ENCODE results near the gene DLX5.
A peak's percentile ranks its signal among the peaks of the same experiment; 100 is the strongest.

DLX5 gene

DNA sequence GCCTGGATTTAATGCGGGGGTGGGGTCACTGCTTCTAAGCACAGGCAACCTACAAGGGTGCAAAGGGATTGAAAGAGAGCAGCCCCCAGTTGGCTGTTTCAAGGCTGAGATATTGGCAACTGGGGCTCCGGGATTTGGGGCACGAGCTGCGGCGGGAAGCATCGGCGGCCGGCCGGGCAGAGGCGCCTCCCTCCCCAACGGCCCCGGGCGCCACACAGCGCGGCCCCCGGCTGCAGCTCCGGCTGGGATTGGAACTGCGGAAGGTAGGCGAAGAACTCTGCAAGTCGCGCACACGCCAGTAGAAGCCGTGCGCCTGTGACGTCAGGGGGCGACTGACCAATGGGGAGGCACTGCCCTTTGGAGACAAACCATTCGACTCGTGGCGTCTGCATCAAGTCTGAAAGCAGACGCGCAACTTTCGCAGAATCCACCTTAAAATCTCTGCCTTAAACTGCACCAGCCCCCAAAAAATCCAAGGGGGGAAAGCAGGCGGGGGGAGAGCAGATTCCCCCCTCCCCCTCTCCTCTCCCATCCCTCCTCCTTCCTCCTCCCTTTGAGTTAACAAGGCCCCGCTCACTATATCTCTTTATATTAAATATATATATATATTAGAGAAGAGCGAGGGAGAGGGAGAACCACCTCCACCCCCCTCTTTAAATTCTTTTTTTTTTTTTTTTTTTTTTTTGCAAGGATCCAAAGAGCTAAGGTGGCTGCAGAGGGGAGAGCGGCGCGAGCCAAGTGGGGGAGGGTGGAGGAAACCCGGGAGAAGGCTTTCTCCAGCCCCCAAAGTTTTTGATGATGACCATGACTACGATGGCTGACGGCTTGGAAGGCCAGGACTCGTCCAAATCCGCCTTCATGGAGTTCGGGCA, 19.2 kb downstream of the DLX5 start, which contains the start of gene DLX6:
Gene DLX6, plus strand, starts transcription at position 371 of the 872 bp plus-strand sequence. Its CDS starts 425 bp downstream, at position 796.
- peak; percentile 85 for DNase-seq (ENCODE audit: low spot score)

DNA sequence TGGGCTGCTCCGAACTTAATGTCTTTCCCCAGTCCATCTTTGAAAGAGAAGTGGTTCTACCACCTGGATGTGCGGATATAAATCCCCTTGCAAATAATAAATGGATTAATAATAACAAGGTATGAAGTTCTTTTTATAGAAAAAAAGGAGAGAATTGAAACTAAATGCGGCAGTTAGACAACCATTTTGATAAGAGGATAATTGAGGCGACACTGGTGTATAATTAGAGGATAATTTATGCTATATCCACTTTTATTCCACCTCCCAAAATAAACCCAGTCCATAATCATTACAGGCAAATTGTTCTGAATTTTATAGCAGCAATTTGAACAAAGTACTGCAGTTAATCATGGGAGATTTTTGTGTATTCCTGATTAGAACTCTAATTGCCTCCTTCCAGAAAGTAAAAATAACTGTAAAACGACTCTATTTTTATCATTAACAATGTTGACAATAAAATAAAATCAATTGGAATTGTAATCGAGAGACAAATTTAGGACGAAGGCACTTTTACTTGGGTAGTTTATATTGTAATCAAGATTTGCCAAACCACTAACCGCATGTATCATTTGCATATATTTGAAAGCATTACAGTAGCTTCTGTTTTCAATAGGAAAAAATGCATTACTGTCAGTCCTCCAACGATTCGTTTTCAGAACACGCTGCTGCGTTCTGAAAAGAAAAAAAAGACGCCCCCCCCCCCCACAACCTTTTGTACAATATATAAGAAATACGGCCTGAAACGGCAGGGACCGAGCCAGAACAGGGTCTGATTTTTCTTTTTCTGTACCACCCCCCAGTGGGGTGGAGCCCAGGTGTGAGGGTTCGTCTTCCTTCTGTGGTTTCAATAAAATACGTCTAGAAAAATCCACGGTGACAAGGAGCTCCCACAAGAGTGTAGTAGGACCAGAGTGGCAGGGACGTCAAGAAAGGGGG, 20.1 kb downstream of the DLX5 start:
- no peak for DNase-seq (ENCODE audit: low spot score)

DNA sequence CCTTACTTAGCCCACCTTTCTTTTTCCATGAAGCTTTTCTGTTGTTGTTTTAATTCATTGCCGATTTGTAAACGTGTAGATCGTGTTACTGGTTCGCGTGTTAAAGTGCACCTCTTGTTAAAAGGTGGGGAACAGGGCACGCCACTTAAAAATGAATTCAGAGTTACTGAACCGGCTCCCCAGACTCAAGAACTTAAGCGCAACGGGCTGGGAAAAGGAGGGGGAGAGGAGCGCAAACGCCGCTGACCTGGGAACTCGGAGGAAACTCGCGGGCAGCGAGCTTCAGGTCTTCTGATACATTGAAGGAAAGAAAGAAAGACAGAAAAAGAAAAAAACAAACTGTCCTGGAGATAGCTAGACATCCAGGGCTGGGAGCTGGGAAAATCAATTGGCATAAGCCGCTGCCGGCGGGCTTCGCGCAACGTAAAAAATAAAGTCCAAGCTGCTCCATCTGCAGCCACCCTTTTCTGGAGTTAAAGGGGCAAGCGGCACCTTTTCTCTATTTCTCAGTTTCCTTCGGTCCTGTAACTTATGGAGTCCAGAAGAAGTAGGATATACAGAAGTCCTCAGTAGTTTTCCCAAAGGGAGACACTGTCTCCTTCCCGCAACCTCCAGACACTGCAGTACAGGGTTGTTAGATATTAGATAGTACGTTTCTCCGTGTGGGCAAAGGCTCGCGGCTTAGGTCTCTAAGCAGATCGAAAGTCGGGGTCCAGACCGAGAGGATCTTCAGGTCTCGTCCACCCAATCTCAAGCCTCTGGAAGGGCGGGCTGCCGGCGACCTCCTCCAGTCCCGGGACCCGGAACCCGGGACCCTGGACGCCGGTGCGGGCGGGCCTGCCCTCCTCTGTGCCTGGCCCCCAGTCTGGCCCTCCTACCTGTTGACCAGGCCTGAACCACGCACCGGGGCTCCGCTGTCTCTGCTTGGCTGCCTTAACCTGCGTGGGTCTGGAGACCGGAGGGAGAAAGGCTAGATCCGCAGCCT, 21.1 kb downstream of the DLX5 start:
- no peak for DNase-seq (ENCODE audit: low spot score)

DNA sequence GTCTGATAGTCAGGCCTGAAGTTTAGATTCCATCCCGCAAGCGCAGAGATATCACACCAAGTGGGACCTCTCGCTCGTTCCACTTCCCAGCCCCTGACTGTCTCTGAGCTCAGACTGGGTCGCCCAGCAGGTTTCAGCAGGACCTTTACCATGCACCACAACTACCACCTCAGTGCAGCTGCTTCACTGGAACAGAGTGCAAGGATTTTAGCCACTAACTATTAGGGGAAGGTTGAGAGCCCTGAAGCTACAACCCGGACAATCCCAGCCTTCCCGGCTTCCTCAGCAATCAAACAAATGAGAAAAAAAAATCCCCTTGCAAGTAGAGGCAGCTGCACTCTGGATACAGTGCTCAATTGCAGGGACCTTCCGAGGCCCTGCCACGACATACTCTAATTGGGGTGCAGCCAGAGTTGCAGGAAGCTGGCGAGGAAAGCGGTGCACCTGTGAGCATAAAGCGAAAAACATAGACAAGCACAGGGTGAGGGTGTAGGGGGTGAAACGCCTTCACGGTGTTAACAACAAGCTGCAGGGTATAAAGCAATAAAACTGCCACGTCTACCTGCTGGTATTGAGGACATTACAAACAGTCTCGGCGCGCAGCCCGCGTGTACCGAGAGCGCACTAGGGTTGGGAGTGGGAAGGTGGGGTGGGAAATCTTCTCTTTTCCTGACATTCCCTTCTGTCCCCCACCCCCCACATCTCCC, 21.9 kb downstream of the DLX5 start:
- DNase-seq (ENCODE audit: low spot score): no peak

DNA sequence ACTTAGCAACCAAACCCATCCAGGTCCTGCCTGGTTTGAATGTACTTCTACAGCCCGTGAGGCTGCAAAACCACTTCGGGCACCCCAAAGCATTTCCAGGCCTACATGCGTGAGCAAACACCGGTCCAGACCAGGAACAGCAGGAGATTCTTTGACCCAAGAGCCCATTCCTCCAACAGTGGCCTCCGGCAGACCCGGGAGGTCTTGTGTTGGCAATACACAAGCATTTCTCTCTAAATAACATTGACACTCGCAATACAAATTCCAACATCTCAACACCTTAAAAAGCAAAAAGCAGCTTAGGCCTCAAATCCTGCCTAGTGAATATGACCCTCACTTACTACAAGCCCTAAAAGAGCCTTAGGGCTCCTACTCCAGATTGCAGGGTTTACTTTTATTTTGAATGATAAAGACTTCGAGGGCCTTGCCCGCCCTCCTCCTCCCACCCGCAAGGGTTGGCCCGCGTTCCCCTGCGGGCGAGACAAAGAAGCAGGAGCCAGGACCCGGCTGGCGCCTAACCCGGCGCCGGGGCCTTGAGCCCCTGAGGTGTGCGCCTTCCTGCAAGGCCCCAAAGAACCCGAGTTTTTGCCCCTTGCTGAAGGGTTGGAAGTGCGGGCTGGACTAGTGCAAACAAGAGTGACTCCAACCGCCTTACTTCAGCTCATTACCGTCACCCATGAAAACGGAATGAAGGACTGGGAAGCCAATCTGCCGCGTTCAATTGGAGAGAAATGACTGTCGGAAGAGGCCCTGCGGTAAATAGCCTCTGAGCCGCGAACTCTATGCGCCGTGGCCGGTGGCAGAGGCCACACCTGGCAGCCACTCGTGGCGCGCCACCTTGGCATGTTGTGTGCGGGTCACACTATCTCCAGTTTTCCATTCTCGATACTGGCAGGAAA, 22.7 kb downstream of the DLX5 start:
- no peak for DNase-seq (ENCODE audit: low spot score)

DNA sequence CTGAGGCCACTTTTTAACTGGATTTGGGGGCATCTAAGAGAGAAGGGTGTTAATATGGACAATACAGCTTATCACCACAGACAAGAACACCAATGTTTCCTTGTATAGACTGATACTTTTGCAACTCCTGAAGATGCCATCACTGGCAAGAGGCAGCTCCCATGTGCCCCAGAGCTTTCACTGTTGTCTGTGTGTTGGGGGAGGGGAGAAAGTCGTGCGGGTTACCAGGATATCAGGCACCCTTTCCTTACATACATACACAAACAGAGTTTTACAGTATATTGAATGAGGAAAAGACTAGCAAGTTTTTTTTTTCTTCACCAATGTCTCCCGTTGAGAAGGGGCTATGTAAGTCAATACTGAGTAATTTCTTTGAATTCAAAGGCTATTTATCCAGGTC, 23.4 kb downstream of the DLX5 start:
- no peak for DNase-seq (ENCODE audit: low spot score)

DNA sequence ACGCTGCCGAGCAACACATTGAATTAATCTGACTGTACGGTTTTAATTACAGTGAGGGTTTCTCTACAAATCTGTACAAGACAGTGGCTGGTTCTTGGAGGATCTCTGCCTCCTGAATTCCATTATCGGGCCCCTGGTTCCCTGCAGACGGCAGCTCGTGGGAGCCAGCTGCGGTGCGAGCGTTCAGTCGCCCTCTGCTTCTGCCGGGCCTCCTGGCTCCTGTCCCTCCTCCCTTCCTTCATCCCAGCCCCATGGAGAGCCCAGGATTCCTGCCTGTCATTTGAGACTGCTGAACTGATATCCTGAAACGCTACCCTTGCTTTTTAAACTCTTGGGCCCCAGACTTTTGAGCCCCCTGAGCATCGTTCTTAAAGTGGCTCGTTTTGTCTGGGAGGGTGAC, 25.9 kb downstream of the DLX5 start:
- DNase-seq (ENCODE audit: low spot score): no peak

DNA sequence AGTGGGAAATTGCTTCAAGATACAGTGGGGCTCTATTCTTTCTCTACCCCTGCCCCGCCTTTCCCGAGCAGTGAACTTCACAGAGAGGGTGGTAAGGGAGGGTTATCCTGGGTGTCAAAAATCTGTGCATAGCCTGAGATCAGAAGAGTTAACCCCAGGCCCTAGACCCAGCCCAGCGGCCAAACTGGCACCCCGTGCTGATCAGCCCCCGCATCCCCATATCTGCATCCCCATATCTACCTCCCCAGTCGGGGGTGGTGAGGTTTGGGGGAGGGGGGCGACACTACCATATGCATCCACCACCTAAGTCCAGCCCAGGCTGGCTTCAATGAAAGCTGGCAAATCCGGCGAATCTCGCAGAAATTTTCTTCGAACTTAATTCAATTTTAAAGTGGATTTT, 26.3 kb downstream of the DLX5 start:
- no peak for DNase-seq (ENCODE audit: low spot score)

DNA sequence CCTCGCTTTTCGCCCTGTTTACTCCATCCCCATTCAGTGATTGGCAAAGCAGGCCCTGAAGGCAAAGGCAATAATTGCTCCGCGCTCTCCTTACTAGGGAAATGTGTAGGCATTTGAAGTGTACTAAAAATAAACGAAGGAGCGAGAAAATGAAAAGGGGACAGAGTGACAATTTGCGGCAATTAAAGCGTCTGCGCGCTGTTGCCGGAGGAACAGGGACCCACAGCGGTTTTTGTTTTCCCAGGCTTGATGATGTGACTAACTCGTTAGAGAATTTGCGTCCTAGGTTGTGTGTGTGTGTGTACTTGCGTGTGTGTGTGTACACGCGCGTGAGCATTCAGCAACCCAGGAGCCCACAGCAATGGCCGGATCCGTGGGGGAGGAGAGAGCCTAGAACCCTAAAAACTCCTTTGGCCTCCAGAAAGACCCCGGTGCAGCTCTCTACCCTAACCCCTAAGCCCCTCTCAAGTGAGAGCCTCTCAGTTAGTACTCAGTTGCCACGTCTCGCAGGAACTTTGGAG, 27.1 kb downstream of the DLX5 start:
- no peak for DNase-seq (ENCODE audit: low spot score)

DNA sequence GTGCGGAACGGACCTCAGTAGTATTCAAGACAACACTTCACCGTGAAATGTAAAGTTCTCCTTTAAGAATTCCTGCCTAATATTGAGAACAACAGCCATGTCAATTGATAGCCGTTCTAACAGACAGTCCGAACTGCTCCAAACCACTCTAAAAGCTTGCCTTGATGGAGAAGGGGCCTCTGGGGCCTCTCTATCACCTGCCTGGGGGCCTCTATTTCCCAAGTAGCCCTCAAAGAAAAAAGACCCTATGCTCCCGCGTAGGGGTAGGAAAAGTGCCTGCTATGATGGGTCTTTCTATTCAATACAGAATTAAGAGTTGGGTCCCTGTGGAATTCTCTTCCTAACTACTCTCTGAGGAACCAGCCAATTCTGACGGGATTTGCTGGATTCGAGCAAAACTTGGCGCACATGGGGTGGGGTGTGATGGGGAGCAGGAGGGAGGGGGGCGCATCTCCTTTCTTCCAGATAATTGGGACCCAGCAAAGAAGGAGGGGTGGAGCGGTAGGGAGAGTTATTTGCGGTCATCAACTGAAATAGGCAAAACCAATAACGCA, 27.6 kb downstream of the DLX5 start:
- no peak for DNase-seq (ENCODE audit: low spot score)

DNA sequence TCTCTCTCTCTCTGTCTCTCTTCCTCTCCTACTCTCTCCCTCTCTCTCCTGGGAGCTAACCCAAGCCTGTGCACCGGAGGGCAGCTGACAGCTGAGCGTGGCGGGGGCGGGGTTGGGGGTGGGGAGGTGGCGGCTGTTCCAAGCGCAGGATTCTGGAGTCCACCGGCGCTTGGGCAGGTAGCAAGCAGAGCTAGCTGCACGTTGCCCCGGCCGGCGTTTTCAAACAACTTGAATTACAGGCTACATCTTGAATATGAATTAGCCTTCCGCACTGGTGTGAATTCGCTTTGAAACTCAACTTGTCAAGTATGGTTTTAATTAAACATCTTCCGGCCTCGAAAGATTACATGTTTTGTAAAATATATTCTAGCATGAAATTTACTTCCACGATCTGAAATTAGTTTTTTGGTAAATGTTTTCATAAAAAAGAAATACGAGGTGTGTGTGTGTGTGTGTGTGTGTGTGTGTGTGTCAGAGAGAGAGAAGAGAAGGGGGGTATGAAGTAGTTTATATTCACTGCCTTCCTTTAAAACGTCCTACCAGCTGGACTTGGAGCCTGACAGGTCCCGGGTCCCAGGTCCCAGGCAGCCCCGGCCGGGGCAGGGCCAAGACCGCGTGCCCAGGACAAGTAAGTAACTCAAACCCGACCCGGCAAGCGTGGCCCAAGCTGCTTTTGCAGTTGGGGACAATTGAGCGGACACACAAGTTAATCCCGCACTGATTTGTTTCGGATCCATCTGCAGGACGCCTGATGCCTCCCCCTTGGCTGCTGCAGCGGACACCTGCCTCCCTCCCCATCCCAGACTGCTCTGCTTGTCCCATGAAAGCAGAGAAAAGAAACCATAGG, 28.3 kb downstream of the DLX5 start:
- DNase-seq (ENCODE audit: low spot score): no peak

DNA sequence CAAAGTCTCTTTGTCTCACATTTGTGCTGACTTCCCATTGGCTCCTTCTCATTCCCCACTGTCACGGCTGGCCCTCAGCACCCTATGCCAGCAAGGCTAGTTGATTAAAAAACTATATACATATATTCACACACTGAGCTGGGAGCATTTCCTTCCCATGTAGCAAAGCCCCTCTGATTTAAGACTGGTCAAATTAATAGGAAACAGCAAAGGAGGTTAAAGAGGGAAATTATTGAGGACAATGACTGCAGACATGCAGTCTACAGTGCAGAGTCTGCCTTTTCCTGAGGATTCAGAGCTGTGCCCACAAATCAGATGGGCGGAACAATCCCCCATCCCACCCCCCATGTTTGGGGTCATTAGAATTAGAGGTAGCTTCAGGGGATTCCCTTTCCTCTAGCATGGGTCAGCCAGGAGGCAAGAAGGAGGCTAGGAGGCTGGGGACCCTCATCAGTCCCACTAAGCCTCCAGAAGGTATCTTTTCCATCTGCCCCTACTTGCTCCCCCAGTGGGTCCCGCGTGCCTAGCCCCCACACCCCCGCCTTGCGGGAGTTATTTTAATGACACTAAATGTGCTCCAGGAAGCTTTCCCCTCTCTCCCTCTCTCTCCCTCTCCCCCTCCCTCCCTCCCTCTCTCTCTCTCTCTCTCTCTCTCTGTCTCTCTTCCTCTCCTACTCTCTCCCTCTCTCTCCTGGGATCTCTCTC, 29.1 kb downstream of the DLX5 start:
- no peak for DNase-seq (ENCODE audit: low spot score)

DNA sequence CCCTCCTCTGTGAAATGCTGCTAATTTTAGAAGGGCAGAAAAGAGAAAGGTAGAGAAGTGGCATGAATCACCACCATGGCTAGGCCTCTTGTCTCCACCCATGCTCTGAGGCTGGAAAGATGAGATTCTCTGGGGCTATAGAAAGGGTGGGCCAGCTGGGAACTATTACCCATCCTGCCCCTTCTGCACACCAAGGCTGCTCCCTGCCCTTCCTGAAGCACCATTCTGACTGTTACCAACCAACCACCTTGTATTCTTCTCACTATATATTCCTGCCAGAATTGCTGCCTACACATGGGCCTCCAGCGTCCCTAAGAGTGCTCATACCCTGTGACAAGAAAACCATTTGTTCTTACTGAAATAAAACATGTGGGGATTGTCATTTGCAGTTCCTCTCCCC, 30.7 kb downstream of the DLX5 start:
- DNase-seq (ENCODE audit: low spot score): no peak

DNA sequence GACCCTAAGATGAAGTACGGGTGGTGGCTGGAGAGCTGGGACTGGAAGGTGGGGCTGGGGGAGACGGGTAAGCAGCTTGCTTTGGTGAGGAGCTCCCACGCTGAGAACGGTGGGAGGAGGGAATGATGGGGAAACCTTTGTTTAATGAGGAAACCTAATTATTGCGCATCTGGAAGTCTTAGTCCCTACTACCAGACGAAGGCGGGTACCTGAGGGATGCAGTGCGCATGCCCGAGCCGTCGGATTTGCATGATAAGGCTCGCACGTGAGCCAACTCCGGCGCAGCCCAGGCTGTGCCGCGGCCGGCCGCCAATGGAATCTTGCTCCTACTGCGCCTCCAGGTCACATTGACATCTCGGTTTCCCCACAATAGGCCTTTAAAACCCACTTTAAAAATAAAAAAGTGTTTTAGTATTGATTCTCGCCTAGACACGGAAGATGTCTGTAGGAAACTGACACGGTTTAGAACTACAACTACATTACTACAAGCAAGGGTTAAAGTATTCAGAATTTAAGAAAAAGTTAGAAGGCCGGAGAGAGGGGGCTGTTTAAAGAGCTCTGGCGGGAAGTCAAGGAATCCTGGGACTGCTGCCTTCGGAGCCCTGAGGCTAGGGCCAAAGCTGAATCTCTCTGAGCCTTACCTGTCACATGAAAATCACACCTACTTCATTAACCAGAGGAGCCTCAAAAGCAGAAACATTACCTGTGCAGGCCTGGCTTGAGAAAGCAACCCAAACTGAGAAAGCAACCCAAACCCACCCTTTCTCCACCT, 31.4 kb downstream of the DLX5 start:
- no peak for DNase-seq (ENCODE audit: low spot score)

DNA sequence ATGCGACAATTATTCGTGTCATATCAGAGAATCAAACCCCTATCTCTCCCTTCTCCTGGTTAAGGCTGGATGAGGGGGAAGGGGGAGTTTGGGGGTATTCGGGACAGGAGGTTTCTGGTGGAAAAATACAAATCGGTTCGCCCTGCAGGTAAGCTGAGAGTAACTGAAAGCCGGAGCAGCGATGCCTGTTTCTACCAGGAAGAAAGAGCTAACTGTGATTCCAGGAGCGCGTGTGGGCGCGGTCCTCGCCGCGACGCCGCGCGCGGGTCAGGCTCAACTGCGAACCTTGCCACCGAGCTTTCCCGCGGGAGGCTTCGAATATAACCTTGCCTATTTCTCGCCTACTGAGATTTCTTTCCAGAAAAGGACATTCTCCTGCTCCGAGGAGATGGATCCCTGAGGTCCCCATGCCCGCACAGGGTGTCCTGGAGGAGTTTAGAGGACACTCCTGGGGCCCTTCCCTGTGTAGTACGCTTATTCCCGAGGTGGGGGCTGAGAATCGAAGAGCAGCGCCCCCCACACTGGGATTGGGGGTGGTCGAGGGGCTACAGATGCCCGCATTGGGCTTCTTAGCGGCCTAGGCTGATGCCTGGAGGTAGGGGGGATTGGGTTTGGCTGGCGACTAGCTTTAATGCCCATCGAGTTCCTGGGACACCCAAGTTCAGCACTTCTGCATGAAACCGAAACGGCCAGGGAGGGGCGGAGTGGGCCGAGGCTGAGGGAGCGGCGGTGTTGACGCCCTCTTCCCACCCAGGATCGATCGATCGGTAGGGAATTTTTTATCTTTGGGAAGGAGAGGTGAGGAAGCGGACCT, 32.2 kb downstream of the DLX5 start:
- DNase-seq (ENCODE audit: low spot score): no peak

DNA sequence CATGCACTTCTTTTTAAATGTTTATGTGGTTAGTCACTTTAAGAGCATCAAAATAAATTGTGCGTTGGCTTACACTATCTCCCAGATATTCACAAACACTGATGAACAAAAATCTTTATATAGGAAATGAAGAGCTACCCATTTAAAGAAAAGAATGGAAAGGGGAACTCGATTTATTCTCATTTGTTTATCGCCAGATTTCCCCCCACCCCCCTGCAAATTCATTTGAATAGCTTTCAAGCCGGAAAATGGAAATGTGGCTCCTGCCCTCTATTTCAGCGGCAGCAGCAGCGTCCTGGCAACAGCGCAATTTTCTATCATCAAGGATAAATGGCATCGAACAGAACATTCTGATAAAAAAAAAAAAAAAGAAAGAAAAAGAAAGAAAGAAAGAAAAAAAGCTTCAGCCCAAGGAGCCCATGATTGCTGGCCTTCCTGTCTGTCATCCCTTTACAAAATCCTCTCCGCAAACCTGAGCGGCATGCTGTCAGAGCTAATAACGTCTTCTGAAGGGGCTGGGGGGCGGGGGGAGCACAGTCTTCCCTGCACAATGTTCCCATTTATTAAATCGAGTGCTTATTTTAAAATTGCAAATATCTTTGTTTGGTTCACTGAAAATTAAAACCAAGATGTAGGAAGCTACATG, 33.0 kb downstream of the DLX5 start:
- no peak for DNase-seq (ENCODE audit: low spot score)
